Heart right ventricle (tissue), 16 donors: Measurements from ENCODE around the gene SMG6. TPM values are rescaled to one million over a fixed set of nuclear protein-coding genes. Genes with fewer than 3 reads are reported as not detected.
"Not testable (repeated sequence)": the region's sequence is repeated elsewhere in the genome, so short reads cannot be mapped to it uniquely, and the experiment has no call there.

Source experiments
- ATAC-seq, 8 donors: fragments of 200-7000 bp; cut with Tn5 transposase; one replicate each; pipeline ENCODE4 v1.9.1; 2020; ENCODE audit warnings: mild to moderate bottlenecking in 8 of 8, moderate library complexity in 8 of 8, moderate number of reproducible peaks in 1 of 8
- DNase-seq, 2 donors: peaks; one replicate each; pipeline ENCODE4 v3.0.0-alpha.2; 2020
- H3K27ac ChIP-seq, 10 donors: fragments of 200-600 bp; sonication (generic) in 2 of 10; one replicate each; pipeline versions ENCODE4 v1.5.0 to v1.8.0; 2020 to 2022; ENCODE audit warnings: mild to moderate bottlenecking in 3 of 10
- H3K27me3 ChIP-seq, 7 donors: fragments of 200-600 bp; one replicate each; pipeline ENCODE4 v1.8.0; 2021 to 2022; ENCODE audit warnings: mild to moderate bottlenecking in 2 of 7
- H3K36me3 ChIP-seq, 9 donors: fragments of 200-600 bp; sonication (generic) in 1 of 9; one replicate each; pipeline versions ENCODE4 v1.5.0 to v1.8.0; 2020 to 2022; ENCODE audit warnings: mild to moderate bottlenecking in 2 of 9
- H3K4me1 ChIP-seq, 9 donors: fragments of 200-600 bp; sonication (generic) in 1 of 9; one replicate each; pipeline versions ENCODE4 v1.5.0 to v1.8.0; 2020 to 2022; ENCODE audit warnings: mild to moderate bottlenecking in 4 of 9
- H3K4me3 ChIP-seq, 10 donors: fragments of 200-600 bp; sonication (generic) in 2 of 10; one replicate each; pipeline versions ENCODE4 v1.5.0 to v1.8.0; 2020 to 2022; ENCODE audit warnings: mild to moderate bottlenecking in 7 of 10, moderate library complexity in 2 of 10
- H3K9me3 ChIP-seq, 11 donors: fragments of 200-600 bp in 10 of 11; sonication (generic) in 2 of 11; one replicate each; pipeline versions ENCODE4 v1.5.0 to v1.8.0; 2013 to 2022; ENCODE audit warnings: mild to moderate bottlenecking in 2 of 11, control low read depth in 1 of 11, moderate library complexity in 1 of 11
- CTCF ChIP-seq, 9 donors: fragments of 200-600 bp; sonication (generic) in 2 of 9; IDR thresholded peaks; one replicate each; pipeline versions ENCODE4 v1.5.0 to v1.8.0; 2021 to 2022; ENCODE audit warnings: antibody characterized with exemption in 9 of 9, mild to moderate bottlenecking in 5 of 9, moderate library complexity in 1 of 9
- WGBS, 2 donors: extraction: QIAGEN DNeasy Blood & Tissue Kit; methylation state at CpG; one replicate each; pipeline ENCODE4 v1.1.7; 2013; ENCODE audit warnings: inconsistent platforms in 1 of 2; 5-methylcytosine and 5-hydroxymethylcytosine counted together
- intact Hi-C, 10 donors: fragments of 100-400 bp; cut with DNase I; formaldehyde crosslinking; loops; one replicate each; pipeline versions ENCODE4 v1.11.1 to v1.14.2; 2022
- polyA plus RNA-seq, 2 donors: library from polyadenylated mRNA; stranded (reverse); fragments of 200-250 nt; gene quantifications; one replicate each; pipeline ENCODE4 v1.2.3, GENCODE V29; 2013
- total RNA-seq, 10 donors: library from RNA; stranded (reverse); fragmentation: NEBNext Ultra II Directional in 3 of 10; extraction: Animal tissue kit (Norgen Biotek cat#: 25700) in 3 of 10; gene quantifications; one replicate each; pipeline versions ENCODE4 v1.2.1 to v1.2.4, GENCODE V29; 2021 to 2023
- donor health status: Arrhythmogenic right ventricular cardiomyopathy.
- donor health status: ischemic (EF 13 %, LVEDD 7.1; RV severe dilation, severe dysfunction).
- donor health status: healthy with polysubstance abuse.
- donor health status: DM: no; HTN: yes; CAD: no.
- donor health status: DM: no; HTN: no; CAD: no.
- donor health status: ischemic (EF 25% LVEDD 6.9; RV normal size, moderate dysfunction).
- donor health status: ischemic (EF 25% LVEDD 5.7; RV mildly dilated, moderate dysfunction).
- donor health status: healthy.
- donor health status: DM: yes; HTN: yes; CAD: no.
- donor health status: Ischemic cardiomyopathy.
- donor health status: ischemic (EF 35%, LVEDD 5.7; RV mildly dilated, moderate dysfunction).
- donor health status: nonischemic (EF 11% LVEDD 7.7; RV severe dilation, severe dysfunction).
- donor health status: DM: yes; HTN: yes; CAD: no.
- donor health status: PGD.
- donor health status: ischemic (EF 29% LVEDD 5.4; RV normal size, mild dysfunction).
- donor health status: nonischemic (EF 23%, LVEDD 6.1; RV moderate dilation, normal function).

The SMG6 gene
- total and polyA plus RNA-seq, 12 donors, result 13.6 to 28.1 (median 19.6) TPM

GRCh38 chr17:2170023-2170422, 133.6 kb downstream of the SMG6 start:
- intact Hi-C loops, result loop anchor here in 8 of 10 donors (5.0 to 10.0 kb wide), 10 partner anchors 37 to 225 kb away; partner anchors contain the start of gene HIC1 (in 4 of the 8)
- Histone ChIP-seq H3K4me3 (no peak overlapping the region), H3K27me3 (no peaks in the 10 kb centered on the region), H3K36me3 (peaks cover 0 to 64% (median 0%) of the 10 kb centered on the region in 9 donors), H3K27ac (peak overlapping the region in 9 of 10 donors; percentile 2 to 96 (median 88)), H3K4me1 (peaks cover 22 to 60% (median 42%) of the 10 kb centered on the region in 9 donors), H3K9me3 (no peaks in the 10 kb centered on the region)
- TF ChIP-seq CTCF (IDR thresholded peaks at IDR 0.05), result no peak
- ATAC-seq (no peak), DNase-seq (no peak)
- WGBS, 2 donors, result 86 to 91% methylated on average over 9 of the region's 9 CpGs

- H3K27ac ChIP-seq, DNase-seq, ATAC-seq, H3K4me3 ChIP-seq, H3K27me3 ChIP-seq, H3K9me3 ChIP-seq: not testable (repeated sequence)
- WGBS, 2 donors, result 93 to 100% methylated on average over 12 of the region's 12 CpGs
- Histone ChIP-seq H3K4me1 (peaks cover 0 to 17% (median 7%) of the 10 kb centered on the region in 9 donors), H3K36me3 (peaks cover 0 to 97% (median 9%) of the 10 kb centered on the region in 9 donors)
- intact Hi-C loops, result loop anchor here in 2 of 10 donors (5.0 to 10.0 kb wide), 3 partner anchors 33 to 68 kb away; no protein-coding TSS in a partner anchor
Observed at GRCh38 chr17:2165723-2166122, 137.9 kb downstream of the SMG6 start.

GRCh38 chr17:2158396-2158780, 145.2 kb downstream of the SMG6 start:
- Histone ChIP-seq H3K4me1 (peaks cover 0 to 36% (median 9%) of the 10 kb centered on the region in 9 donors), H3K27ac (peak overlapping the region in 2 of 10 donors; percentile 35 to 79), H3K4me3 (no peak overlapping the region), H3K9me3 (no peaks in the 10 kb centered on the region), H3K27me3 (no peaks in the 10 kb centered on the region), H3K36me3 (peaks cover 0 to 70% (median 7%) of the 10 kb centered on the region in 9 donors)
- 86 to 92% methylated on average over 7 of the region's 7 CpGs for WGBS, 2 donors
- no peak for TF ChIP-seq CTCF (IDR thresholded peaks at IDR 0.05)
- no peak for DNase-seq
- no peak for ATAC-seq
- intact Hi-C loops, result no loop called here

- Histone ChIP-seq H3K4me3 (no peak overlapping the region), H3K9me3 (no peaks in the 10 kb centered on the region), H3K36me3 (peaks cover 0 to 65% (median 7%) of the 10 kb centered on the region in 9 donors), H3K27me3 (no peaks in the 10 kb centered on the region), H3K27ac (peak overlapping the region in 3 of 10 donors; percentile 35 to 79 (median 57)), H3K4me1 (peaks cover 0 to 36% (median 9%) of the 10 kb centered on the region in 9 donors)
- WGBS, 2 donors, result 74 to 76% methylated on average over 3 of the region's 3 CpGs
- no peak for TF ChIP-seq CTCF (IDR thresholded peaks at IDR 0.05)
- intact Hi-C loops, result no loop called here
- ATAC-seq (peak in 6 of 8 donors; percentile 22 to 79 (median 70)), DNase-seq (no peak)
Observed at GRCh38 chr17:2157675-2158395, 145.8 kb downstream of the SMG6 start.

- ATAC-seq (peak in 7 of 8 donors; percentile 21 to 87 (median 35)), DNase-seq (no peak)
- peaks cover 0 to 36% (median 9%) of the 10 kb centered on the region in 9 donors for H3K4me1 ChIP-seq
- intact Hi-C loops, result no loop called here
- peaks cover 0 to 57% (median 7%) of the 10 kb centered on the region in 9 donors for H3K36me3 ChIP-seq
- H3K9me3 ChIP-seq, result no peaks in the 10 kb centered on the region
- H3K4me3 ChIP-seq, result no peak overlapping the region
- H3K27ac ChIP-seq, result peak overlapping the region in 2 of 10 donors; percentile 57 to 79
- H3K27me3 ChIP-seq, result no peaks in the 10 kb centered on the region
- 63 to 64% methylated on average over 4 of the region's 4 CpGs for WGBS, 2 donors
- no peak for TF ChIP-seq CTCF (IDR thresholded peaks at IDR 0.05)
Observed at GRCh38 chr17:2157081-2157480, 146.5 kb downstream of the SMG6 start.
